HG03025 (cell line): ENCODE results near the gene KLF7.

Experiments
- ATAC-seq: cut with Tn5 transposase; IDR thresholded peaks from one replicate; pipeline ENCODE4 v1.9.1; 2021; ENCODE audit warnings: mild to moderate bottlenecking, moderate library complexity; ENCODE audit not compliant: unreplicated experiment, low FRiP score

Gene KLF7

DNA sequence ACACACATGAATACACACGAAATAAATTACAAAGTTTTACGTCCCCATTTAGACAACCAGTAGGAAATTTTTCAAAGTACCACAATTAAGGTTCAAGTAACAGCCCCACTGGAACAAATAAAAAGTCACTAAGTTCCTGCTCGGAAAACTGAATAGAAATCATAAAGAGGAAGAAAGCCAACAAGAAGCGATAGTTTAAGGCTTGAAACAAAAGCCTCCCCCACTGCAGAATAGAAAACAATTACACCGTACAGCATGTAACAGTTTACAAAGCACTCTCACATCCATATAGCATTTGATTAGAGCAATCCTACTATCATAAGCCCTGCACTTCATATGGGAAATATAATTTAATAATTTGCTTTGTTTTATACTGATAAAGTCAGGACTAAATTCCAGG, 15.5 kb downstream of the KLF7 start:
- no peak for ATAC-seq

- no peak for ATAC-seq
Measured at GRCh38 chr2:207149249-207150213, 16.2 kb downstream of the KLF7 start.

DNA sequence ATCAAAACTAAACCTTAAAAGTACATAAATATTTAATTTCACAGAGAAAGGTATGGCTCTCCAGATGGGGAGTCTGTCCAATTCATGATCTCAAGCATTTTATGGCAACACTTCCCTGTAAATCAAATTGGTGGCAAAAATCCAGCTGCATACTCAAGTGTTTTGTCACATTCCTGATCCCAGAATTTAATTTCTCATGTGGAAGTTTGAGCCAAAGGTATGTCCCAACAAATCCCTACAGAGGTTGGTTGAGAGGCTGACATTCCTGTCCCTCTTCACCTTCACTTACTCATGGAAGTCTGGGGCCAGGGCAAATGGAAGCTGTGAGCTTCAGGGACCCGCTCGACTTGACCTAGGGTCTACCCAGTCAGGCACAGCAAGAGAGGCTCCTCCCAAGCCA, 17.7 kb downstream of the KLF7 start:
- ATAC-seq = no peak

DNA sequence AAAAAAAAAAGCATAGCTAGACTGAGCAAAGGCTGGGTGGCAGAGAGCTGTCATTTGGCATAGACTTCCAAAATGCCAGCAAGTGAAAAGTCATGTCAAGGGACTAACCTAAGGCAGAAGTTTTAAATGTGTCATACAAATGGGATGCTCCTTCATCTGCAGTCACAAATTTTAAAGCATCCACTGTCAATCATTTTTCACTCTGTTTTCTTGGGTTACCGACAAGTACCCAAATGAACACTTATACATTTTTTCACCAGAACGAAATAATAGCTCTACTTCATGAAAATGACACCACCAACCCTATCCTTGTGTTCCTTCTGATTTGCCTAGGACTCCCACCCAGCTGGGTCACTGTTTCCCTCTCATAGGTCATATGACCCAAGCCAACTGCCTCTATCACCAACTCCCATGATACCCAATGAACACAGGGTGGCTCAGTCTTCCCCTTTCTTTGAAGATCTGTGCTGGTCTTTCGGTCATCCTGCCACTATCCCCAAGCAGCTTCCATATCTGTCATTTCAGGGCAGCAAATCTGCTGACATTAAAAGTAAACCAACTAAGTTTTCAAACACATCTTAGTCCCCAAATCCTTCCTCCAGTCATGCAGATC, 21.5 kb downstream of the KLF7 start:
- no peak for ATAC-seq

- ATAC-seq = peak; percentile 55
Measured at GRCh38 chr2:207143215-207144172, 22.3 kb downstream of the KLF7 start.

DNA sequence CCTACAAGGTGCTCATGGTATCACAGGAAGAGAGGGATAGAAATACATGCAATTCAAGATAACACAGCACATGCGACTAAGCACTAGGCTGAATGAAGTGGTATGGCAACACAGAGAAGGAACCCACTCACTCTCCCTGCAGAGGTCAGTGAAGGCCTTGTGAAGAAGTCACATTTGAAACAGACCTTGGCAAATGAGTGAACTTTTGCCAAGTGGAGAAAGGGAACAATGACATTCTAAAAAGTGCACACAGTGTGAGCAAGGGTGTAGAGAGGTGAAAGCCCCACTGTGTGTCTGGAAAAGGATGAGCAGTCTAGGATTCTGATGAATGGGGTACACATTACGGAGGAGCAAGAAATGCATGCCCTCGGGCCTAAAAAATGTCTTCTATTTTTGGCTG, 23.3 kb downstream of the KLF7 start:
- no peak for ATAC-seq

- ATAC-seq = no peak
Measured at GRCh38 chr2:207141386-207141785, 24.4 kb downstream of the KLF7 start.

DNA sequence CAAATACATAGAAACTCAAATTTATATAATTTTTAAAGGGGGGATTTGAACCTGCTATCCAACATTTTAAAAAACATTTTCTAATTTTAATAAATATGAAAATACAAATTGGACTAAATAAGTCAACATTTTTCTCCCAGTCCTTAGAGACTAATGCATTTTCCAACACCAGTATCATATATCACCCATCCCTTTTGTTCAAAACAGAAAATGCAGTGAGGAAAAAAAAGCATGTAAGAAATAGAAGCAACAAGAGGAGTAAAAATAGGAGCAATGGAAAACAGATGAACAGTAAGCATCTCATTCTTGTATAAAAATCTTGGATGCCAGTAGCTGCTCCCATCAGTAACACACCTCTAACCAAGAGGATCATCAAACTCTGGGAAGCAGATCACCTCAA, 25.5 kb downstream of the KLF7 start:
- no peak for ATAC-seq

DNA sequence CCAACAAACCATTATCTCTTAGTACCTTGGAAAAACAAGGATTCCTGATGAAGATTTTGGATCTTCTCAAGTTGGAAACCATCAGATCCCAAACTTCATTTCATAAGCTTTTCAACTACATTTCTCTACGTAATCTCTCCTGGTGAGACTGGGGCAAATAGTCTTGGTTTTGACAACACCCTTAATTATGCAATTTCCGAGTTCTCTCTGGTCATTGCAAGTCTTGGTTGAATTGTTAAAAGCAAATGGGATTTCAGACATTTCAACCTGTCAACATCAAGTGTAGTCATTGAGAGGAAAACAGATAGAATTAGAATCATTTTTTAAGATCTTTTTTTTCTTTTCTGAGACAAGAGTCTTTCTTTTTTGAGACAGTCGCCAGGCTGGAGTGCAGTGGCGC, 26.2 kb downstream of the KLF7 start:
- no peak for ATAC-seq

- no peak for ATAC-seq
Measured at GRCh38 chr2:207138627-207139297, 27.0 kb downstream of the KLF7 start.

GRCh38 chr2:207137596-207138337, 28.0 kb downstream of the KLF7 start:
- ATAC-seq = no peak

DNA sequence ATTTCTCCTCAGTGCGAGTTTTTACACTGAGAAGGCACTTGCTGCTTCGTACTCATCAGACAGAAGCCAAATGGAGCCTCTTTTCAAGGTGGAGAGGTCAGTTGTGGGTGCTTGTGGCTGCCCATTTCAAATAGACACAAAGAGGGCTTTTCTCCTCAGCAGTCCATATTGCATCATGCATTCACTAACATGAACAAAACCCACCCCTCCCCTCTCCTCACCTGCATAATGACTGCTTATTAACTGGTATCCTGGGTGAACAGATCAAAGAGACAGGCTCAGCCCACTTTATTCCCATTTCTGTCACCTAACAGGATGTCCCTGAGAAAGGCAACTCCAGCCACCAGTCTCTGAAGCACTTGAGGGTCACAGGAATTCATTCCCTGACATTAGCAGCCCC, 28.9 kb downstream of the KLF7 start:
- no peak for ATAC-seq

DNA sequence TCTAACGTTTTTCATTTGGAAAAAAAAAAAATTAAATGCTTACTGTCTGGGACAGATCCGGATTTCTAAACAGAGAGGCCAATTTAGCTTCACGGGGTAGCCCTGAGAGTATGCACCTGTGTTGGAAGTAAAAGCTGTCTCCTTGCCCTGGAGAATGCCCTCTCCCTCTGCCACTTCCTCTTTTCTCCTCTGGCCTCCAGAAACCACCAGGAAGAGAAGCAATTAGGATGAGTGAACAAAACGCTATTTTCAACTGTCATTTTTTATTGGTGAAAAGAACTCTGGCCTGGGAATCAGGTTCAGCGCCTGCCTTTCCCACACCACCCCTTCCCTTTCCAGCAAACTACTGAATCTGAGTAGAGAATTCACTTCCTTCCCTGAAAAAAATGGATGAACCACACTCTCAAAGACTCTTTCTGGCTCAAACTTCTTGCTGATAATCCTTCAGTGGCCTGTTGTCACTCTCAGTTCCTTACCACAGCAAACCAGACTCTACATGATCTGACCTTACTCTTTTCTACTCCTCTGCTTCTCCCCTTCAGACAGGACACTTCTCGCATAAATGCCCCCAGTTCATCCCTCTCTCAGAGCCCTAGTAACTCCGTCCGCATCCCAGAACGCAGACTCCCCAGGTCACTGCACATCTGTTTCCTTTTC, 29.8 kb downstream of the KLF7 start:
- no peak for ATAC-seq

GRCh38 chr2:207135340-207135739, 30.4 kb downstream of the KLF7 start:
- no peak for ATAC-seq

GRCh38 chr2:207133820-207134519, 31.8 kb downstream of the KLF7 start:
- no peak for ATAC-seq

GRCh38 chr2:207133458-207133819, 32.3 kb downstream of the KLF7 start:
- no peak for ATAC-seq

DNA sequence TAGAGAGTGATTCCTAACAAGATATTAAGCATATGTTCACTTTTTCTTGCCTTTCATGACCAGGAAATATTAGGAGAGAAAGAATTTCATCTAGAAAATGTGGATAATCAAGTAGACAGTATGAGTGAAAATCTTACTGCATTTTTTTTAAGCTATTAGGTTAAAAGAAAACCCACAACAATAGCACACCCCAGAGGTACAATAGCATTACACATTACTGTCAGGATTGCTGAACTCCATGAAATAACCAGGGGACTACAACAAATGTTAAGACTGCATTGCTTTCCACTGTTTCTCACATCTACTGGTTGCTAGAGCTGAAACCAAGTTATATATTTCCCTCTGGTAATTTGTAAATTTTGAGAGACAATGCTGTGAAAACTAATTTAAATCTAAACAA, 33.7 kb downstream of the KLF7 start:
- no peak for ATAC-seq

DNA sequence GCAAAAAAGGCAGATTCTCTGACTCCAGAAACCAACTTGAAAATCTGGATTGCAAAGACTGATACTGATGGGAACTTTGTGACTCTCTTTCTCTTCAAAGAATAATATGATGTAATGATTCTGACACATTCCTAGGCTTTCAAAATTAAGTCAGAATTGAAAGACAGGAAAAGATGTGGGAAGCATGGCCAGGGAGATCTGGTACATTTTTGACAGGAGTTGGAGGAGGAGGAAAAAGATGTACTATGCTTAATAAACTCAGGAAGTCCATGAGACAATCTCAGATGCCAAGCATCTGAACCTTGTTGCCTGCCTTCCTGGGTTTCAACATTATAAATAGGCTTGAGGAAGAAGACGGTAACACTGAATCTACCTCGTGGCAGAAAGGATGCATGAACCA, 34.2 kb downstream of the KLF7 start:
- ATAC-seq = no peak
